ENCODE measurements around the gene ACSS3.

DNA sequence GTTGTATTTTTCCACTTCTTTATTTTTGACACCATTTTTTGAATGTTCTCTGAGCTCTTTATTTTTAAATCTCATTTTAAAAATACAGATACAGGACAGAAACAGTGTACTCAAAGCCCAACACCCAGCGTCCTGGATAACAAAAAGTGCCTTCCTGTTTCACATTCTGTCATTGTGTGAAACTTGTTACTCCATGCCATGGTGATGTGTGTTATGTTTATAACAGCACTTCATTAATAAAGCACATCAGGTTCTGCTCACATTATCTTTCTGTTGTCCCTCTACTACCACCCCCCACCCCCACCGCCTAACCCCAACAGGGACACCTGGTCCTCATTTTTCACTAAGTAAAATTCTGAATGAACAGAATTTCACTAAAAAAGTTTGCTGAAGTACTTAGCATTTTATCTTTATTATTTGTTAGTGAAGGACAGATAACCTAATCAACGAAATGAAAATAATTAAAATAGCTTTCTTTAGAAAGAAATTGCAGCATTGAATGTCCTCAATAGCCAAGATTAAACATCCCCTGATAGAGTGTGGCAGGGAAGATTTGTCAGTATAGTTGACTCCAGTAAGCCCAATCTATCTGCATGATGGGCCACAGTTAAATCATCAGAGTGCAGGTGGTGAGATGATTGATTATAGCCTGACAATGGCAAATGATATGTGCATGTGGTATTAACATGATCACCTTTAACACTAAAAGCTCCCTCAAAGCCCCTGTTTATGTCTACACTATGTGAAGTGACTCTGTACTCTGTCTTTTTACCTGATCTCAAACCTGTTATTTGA lies 153.9 kb downstream of the ACSS3 start:
- TF ChIP-seq, protein P1, sequence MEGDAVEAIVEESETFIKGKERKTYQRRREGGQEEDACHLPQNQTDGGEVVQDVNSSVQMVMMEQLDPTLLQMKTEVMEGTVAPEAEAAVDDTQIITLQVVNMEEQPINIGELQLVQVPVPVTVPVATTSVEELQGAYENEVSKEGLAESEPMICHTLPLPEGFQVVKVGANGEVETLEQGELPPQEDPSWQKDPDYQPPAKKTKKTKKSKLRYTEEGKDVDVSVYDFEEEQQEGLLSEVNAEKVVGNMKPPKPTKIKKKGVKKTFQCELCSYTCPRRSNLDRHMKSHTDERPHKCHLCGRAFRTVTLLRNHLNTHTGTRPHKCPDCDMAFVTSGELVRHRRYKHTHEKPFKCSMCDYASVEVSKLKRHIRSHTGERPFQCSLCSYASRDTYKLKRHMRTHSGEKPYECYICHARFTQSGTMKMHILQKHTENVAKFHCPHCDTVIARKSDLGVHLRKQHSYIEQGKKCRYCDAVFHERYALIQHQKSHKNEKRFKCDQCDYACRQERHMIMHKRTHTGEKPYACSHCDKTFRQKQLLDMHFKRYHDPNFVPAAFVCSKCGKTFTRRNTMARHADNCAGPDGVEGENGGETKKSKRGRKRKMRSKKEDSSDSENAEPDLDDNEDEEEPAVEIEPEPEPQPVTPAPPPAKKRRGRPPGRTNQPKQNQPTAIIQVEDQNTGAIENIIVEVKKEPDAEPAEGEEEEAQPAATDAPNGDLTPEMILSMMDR (IDR thresholded peaks at IDR 0.05; ENCODE audit: control extremely low read depth in 1 of 3, insufficient read depth in 1 of 3, low read depth in 1 of 3, low read length in 3 of 3): no peak
- TF ChIP-seq KDM5A (IDR thresholded peaks at IDR 0.05; ENCODE audit: low read length): no peak
- no peak for TF ChIP-seq EP300 (IDR thresholded peaks at IDR 0.05; ENCODE audit: borderline replicate concordance in 1 of 2, low read depth in 2 of 2, low read length in 2 of 2)
- TF ChIP-seq MAFK (IDR thresholded peaks at IDR 0.05; ENCODE audit: low read depth, low read length): no peak
- TF ChIP-seq CREB1 (IDR thresholded peaks at IDR 0.05): no peak
- TF ChIP-seq RFX5 (IDR thresholded peaks at IDR 0.05; ENCODE audit: borderline replicate concordance, low read depth, low read length): no peak
- no peak for TF ChIP-seq TAF1 (IDR thresholded peaks at IDR 0.05; ENCODE audit: low read depth, low read length)
- TF ChIP-seq POLR2AphosphoS5 (IDR thresholded peaks at IDR 0.05; ENCODE audit: low read depth, low read length): no peak
- no peak for TF ChIP-seq SRF (IDR thresholded peaks at IDR 0.05; ENCODE audit: low read depth, low read length)
- no peak for TF ChIP-seq SAP30 (IDR thresholded peaks at IDR 0.05; ENCODE audit: insufficient read depth, insufficient replicate concordance, low read length)
- no peak for TF ChIP-seq TEAD4 (IDR thresholded peaks at IDR 0.05; ENCODE audit: low read depth, low read length)
- TF ChIP-seq CBX8 (IDR thresholded peaks at IDR 0.05; ENCODE audit: borderline replicate concordance, low read depth, low read length): no peak

Measured in H1 (cell line).